ENCODE results near the gene HYDIN.

HYDIN gene

DNA sequence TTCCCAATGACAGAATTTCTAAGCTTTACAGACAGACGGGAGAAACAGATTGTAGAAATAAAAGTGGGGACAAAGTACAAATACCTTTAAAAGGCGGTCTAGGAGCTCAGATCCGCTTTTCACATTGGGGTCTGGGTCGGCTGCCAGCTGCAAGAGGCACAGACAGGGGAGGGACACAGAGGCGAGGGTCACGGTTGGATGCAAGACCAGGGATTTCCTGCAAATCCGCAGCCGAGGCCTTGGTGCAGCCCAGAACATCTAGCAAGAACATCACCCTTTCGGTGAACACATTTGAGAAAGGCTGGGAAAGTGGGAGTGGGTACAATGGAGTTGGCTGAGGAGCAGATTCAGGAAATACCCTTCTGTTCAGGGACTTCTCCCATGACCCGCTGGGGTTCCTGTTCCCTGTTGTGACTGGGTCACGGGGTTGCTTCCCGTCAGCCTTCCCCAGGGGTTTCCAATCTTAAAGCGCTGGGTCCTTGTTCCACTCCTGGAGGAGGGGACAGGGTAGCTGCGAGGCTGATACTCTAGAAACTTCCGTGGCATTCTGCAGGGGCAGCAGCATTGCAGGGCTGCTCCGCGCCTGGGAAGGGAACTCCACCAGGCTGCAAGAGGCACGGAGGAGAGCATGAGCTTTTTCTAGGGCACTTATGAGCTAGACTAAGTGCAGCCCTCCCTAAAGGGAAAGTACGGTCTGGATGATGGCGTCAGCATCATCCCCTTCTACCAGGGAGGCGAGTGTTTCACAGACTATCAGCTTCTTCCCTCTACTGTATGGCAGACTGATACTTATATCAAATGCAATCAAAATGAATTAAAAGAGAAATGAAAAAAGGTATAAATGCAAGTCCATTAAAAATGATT, 445.6 kb downstream of the HYDIN start:
- FAIRE-seq, result no peak

DNA sequence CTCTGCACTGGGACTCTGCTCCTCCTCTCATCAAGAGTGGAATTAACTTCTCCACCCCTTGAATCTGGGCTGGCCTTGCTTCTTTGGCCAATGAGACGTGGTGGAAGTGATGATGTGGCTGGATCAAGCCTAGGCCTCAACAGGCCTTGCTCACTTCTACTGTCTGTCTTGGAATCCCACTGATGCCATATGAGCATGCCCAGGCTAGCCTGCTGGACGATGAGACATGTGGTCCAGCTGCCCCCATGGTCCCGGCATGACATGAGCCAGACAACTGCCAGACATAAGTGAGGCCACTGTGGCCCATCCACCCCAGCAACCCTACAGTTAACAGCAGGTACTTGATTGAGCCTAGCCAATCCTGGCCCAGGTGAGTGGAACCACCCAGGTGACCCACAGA, 448.3 kb downstream of the HYDIN start:
- no peak for FAIRE-seq

DNA sequence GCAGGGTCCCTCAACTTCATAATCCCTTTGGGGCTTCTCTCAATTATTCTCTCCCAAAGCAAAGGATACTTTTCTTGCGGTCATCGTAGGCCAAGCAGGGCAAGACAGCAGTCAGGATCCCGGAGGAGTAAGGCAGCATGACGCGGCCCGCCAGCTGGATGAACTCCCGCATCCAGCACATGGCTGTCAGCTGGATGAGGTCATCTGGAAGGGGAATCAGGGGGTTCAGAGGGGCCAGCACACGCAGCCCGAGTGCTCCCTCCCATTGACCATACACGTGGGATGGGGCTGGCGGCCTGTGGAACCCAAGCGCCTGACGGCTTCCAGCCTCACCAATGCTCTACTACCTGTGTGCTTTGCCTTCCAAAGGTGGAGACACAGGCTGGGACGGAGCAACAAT, 448.7 kb downstream of the HYDIN start:
- FAIRE-seq, result no peak

DNA sequence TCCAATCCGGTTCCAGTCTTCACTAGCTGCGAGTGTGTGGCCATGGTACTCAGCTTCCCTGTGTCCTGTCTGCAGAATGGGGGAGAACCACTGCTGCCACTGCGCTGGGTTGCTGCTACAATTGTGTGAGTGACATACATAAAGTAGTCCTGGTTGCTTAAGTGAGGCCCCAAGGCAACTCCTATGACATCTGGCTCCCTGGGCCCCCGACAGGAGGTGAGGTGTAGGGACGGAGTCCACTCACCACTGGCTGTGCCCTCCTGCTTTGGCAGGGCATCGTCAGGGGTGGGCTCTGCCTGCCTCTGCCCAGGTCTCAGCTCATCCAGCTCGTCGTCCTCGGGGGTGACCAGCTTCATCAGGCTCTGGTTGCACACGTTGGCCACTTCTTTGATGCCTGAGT, 450.0 kb downstream of the HYDIN start:
- no peak for FAIRE-seq

DNA sequence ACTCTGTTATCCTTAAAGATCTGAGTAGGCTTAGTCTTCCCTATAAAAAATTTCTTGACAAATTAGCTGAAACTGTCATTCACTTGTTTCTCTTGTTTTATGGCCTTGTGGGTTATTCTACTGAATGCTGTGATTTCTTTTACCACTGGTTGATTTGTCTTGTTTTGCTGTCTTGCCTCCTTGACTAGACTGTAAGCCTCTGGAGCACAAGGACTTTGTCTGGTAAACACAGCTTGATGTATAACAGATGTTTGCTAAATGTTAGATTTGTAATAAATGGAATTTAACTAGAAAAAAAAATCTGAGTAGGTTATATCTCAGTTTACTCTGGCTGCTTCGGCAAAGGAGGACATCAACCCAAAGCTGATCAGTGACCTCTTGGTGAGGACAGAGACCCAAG, 451.2 kb downstream of the HYDIN start:
- no peak for FAIRE-seq

DNA sequence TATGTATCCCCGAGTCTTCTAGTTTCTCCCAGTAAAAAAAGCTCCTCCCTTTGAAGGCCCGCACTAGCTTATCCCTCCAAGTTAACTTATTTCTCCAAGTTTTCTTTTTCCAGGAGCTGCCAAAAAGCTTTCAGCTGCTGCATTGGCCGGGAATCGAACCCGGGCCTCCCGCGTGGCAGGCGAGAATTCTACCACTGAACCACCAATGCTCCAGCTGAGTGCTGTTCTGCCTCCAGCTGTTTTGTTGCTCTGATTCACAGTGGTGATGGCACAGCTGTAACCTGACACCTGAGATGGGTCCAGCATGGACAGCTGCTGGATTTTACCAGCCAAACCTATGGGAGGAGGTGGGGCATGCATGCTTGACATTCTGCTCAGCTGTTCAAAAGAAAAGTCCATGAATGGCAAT, 451.6 kb downstream of the HYDIN start:
- no peak for FAIRE-seq

DNA sequence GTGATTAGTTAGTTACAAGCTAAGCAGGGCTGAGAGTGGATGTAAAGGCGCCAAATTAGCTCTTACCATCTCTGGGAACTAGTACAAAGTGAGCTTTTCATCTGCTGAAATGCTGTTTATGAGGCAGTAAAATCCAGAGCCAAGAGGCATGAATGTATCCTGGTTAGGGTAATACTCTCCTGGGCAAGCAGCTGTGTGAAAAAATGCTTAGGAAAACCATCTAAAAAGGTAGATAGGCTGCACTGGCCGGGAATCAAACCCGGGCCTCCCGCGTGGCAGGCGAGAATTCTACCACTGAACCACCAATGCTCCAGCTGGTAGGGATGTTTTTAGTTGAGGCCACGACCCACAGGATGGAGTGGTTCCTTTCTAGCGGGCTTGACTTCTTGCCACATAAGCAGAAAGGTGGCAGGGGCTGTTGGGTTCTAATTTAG, 452.5 kb downstream of the HYDIN start:
- FAIRE-seq, result no peak

DNA sequence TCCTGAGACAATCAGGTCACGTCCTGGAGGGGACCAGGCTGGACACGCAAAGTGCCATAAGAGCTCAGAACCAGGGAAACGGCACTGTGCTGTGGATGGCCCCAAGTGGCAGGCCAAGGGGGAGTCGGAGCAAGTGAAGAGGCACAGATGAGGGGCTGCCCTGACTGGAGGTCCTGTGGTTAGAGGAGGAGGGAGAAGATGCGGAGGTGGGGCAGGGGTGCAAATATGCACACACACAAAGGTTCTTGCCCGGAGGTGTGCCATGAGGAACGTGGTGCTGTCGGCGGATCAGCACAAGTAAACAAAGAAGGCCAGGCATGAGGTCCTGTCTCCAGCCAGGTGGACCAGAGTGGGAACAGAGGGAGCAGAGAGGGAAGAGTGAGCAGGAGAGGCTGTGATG, 453.0 kb downstream of the HYDIN start:
- no peak for FAIRE-seq

DNA sequence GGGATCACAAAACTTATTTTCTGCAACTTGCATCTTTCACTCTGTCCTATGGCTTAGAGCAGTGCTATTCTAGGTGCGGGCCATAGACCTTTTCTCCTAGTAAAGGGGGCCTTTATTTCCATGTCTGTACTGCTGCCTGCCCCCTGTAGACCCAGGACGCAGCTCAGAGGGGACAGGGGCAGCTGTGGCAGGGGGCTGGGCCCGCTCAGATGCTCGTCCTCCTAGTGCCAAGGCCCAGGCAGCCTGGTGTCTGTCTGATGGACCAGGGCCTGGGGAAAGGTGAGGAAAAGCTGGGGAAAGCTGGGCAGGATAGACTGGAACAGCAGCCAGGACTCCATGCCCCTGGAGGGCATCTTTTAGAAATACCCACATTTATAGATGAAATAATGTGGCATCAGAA, 455.1 kb downstream of the HYDIN start:
- no peak for FAIRE-seq

DNA sequence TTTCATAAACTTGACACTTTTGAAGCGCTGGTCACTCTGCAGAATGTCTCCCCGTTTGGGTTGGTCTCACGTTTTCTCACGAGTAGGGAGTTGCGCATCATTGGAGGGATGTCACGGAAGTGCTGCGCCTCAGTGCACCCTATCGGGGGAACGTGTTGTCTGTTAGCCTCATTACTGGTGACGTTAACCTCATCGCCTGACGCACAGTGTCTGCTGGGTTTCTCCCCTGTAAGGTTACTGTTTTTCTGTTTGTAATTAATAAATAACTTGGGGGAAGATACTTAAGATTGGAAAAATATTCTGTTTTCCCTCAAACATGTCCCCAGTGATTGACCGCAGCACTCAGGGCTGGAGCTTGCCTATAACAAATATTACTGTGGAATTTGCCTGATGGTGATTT, 456.3 kb downstream of the HYDIN start:
- FAIRE-seq, result no peak

DNA sequence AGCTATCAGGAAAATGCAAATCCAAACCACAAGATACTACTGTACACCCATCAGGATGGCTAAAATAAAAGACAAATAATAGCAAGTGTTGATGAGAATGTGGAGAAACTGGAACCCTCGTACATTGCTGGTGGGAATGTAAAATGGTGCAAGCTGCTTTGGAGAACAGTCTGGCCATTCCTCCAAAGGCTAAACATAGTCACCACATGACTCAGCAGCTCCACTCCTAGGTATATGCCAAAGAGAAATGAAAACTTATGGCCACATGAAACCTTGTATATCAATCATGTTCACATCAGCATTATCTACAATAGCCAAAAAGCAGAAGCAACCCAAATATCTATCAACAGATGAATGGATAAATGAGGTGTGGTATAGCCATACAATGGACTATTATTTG, 458.0 kb downstream of the HYDIN start:
- FAIRE-seq, result no peak

DNA sequence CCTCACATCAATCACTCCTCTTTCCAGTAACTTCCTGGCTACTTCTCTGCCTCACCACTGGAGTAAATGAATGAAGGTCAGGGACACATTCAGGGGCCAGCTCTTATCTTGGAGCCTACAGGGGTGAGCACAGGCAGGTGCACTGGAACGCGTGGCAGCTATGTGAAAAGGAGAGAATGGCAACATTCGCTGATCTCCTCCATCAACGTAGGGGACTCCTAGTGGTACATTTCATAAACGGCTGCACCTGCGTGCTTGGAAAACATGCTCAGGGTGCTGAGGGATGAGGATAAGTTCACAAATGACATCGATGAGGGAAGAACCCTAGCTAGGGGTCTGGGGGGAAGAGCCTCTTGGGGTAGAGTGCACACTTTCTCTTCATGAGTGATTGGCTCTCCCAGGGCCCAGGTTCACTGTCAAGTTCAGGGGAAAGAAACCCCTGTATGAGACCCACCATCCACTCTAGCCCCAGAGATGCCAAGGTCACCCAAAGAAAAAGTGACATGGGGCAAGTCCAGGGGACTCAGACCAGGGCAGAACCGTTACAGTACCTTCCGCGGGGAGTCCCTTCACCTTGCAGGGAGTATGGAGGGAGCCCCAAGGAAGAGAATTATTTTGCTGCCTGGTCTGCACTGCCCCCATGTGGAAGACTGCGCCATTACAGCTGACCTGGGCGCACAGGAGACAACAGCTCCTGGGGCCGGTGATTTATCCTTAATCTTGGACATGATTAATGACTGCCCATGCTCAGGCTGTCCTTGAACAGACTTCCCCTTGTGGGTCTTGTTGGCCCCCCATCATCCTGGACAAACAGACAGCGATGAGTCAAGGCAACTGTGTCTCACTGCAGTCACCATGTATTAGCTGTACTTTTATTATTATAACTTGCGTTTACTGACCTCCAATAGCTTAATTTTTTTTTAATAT, 459.6 kb downstream of the HYDIN start:
- FAIRE-seq, result no peak

DNA sequence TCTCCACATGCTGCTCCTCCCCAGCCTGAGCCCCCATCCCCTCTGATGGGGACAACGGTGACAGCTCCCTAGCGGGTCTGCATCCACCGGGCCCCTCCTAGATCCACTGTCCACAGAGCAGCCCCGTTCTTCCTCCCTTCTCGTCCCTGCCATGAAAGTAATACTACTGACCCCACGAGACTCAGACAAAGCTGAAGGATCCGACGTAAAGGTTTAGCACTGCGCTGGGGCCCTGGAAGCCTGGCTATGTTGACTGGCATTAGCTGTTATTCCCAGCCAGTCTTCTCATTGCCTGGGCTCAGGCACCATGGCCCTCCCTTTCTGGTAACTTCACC, 460.3 kb downstream of the HYDIN start:
- FAIRE-seq, result no peak

DNA sequence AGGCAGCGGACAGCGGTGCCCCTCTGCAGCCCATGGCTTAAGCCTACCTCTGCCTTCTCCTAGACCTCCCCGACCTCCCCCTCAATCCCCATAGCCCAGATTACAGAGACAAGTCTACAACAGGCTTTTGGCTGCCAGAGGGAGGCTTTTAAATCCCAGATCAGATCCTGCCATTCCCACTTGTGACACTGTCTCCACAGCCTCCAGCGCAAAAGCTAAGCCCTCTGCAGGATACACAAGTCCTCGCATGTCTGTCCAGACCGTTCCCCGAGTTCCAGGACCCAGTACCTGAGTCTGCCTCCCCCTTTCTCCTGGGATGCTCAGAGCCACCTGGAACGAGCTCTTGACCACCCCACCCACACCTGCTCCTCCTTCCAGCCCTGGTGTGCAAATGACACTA, 460.8 kb downstream of the HYDIN start:
- no peak for FAIRE-seq

DNA sequence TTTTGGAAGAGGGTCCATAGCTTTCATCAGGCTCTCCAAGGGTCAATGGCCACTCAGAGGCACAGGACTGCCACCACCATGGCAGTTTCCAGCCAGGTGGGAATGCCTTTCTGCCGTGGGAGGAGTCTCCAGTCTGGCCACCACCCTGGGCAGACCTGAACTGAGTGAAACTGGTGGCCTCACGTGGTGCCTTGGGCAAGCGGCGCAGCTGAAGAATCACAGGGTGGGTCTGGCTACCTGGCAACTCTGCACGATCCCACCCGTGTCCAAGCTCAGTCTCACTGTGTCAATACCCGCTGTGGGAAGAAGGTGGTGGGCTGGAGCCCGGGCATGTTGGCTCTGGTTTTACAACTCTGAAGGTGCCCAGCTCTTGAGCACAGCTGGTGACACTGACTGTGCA, 461.4 kb downstream of the HYDIN start:
- FAIRE-seq, result no peak

DNA sequence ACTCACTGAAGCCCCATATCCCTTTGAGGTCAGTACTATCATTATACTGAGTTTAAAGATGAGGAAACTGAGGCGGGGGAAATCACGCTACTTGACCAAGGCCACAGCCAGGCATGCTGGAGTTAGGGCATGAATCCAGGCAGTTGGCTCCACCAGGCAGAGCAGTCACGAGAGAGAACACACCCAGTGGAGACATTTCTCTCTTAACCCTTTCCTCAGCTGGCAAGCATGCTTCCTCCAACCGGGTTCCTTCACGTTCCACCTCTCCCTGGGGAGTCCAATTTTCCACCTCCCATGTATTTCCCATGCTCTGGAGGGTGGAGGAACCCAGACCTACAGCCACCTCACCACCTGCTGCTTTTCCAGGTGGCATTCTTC, 462.3 kb downstream of the HYDIN start:
- no peak for FAIRE-seq

DNA sequence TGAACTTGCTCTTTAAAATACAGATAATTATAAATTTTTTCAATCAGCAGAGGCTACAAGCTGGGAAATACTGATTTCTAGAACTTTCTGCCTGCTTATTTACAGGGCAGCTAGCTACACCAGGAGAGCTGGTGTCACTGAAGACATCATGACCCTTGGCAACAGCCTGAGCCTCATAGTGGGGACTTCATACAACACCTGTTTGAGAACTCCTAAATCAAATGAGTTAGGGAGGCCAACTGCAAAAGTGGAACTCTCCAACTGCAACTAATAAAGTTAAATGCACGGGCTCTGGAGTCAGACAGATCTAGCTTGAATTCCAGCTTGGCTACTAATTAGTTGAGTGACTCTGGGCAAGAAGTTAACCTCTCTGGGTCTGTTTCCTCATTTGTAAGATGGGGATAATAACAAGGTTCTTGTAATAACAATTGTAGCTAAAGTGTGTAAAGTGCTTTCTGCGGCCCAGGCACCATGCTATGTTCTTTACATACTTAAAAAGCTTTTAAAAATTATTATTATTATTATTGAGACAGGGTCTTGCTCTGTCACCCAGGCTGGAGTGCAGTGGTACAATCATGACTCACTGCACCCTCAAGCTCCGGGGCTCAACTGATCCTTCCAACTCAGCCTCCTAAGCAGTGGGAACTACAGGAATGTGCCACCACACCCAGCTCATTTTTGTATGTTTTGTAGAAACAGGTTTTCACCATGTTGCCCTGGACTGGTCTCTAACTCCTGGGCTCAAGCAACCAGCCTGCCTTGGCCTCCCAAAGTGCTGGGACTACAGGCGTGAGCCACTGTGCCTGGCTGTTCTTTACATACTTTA, 462.9 kb downstream of the HYDIN start:
- no peak for FAIRE-seq

DNA sequence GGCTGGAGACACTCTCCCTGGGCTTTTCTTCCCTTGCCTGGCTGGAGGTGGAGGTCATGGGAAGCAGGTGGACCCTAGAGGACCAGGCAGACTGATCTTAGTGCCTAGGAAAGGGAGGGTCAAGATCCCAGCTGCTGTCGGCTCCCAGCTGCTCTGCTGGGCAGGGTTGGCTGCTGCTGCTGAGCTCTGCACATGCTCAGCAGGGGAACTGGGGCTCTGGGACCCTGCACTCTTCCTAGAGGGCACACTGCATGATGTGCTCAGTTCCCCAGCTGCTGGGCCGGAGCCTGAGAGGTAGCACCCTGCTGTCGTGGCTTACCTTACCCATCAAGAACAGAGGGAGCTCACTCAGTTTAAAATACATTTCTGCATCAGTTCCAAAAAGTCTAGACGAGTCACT, 463.9 kb downstream of the HYDIN start:
- no peak for FAIRE-seq

DNA sequence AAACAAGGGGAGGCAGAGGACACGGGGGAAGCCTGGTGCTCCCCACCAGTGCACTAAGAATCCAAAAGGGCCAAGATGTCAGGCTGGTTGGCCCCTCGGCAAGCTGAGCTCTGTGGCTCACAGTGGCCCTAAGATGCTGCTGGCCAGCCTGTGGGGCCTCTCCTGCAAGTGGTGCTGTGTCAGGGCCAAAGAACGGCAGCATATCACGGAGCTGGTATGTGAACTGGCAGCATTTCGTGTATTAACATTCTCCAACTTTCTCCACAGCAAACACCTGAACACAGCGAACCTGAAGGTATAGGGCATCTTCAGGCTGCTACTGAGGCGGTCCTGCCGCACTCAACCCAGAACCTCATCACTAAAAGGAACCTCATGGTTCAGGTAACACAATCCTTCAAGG, 464.3 kb downstream of the HYDIN start:
- FAIRE-seq, result no peak

DNA sequence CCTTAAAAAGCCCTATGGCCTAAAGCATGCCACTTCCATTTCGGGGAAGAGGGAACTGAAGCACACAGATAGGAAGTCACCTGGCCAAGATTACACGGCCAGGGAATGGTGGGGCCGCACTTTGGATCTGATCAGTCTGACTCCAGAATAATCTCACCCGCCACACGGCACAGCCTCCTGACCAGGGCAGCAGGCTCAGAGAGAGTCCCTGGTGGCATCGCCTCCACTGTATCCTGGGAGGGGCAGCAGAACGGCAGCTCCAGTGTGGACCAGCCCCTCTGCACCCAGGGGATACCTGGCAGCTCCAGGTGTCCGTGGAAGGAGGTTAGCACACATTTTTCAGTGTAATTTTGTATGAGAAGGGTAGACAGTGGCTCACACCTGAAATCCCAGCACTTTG, 465.0 kb downstream of the HYDIN start:
- no peak for FAIRE-seq

DNA sequence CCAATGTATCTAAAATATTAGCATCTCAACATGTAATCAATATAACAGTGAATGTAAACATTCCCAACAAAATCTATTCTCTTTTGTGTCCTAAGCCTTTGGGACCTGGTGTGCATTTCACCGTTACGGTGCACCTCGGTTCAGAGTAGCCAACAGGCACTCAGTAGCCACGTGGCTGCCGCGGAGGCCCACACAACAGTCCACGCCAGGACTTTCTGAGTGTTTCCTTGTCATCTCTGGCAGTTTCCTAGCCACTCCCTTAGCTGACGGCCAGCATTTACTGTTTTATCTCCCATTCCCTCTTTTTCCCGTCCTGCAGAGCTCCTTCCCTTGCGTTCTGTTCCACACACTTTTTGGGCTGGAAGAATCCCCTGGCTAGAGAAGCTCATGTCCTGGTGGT, 465.9 kb downstream of the HYDIN start:
- FAIRE-seq, result no peak

DNA sequence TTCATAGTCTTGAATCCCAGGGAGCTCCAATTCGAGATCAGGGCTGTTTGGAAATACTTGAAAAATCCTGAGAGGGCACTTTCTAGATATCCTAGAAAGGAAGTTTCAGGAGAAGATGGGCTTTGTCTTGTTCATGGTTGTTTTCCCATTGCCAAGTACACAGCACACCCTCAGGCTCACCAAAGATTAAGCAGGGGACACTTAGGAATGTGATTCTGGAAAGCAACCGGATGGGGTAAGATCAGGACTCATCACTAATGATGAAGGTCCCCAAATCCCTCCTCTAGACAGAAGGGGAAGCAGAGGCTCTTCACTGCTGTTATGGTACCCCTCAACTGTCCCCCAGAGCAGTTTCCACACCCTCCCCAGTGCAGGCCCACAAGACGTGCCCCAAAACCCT, 470.3 kb downstream of the HYDIN start:
- no peak for FAIRE-seq

DNA sequence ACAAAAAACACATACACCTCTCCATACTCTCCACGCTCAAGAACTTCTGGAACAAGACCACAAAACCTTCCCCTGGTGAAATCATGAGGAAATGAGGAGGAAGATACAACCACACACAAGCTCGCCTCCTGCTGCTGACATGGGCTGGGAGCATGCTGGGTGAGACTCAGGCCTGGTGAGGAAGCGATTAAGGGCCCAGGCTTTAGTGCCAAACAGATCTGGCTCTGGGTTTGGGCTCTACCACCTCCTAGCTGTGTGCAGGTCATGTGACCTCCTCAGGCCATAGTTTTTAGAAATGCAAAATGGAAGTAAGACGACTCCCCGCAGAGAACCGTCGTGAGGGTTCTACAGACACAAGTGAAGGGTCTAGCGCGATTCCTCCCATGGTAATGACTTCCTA, 470.9 kb downstream of the HYDIN start:
- no peak for FAIRE-seq
